GM20000 (cell line): ENCODE data around the gene PROK1.

Source experiments
- DNase-seq: peaks from one replicate; pipeline ENCODE4 v3.0.0; 2012; ENCODE audit warnings: low spot score
- CTCF ChIP-seq: IDR thresholded peaks from 2 replicates; pipeline ENCODE4 v1.5.1; 2012; ENCODE audit warnings: mild to moderate bottlenecking, control low read depth; ENCODE audit errors: extremely low read depth, missing control alignments

Gene PROK1

GRCh38 chr1:110425612-110426152 is 25.3 kb upstream of the PROK1 start:
- DNase-seq = no peak
- TF ChIP-seq CTCF = no peak

- no peak for DNase-seq
- no peak for TF ChIP-seq CTCF
Observed at GRCh38 chr1:110426854-110427253, 24.1 kb upstream of the PROK1 start.

GRCh38 chr1:110428946-110429345 is 22.0 kb upstream of the PROK1 start:
- no peak for TF ChIP-seq CTCF

GRCh38 chr1:110430366-110430765 is 20.6 kb upstream of the PROK1 start:
- TF ChIP-seq CTCF = no peak
- DNase-seq = no peak

More at GRCh38 chr1:110428946-110429345, 22.0 kb upstream of the PROK1 start:
- DNase-seq = no peak

- no peak for TF ChIP-seq CTCF
- no peak for DNase-seq
Observed at GRCh38 chr1:110430901-110431300, 20.0 kb upstream of the PROK1 start.

GRCh38 chr1:110433213-110433612 is 17.7 kb upstream of the PROK1 start:
- no peak for TF ChIP-seq CTCF
- DNase-seq = no peak

GRCh38 chr1:110433803-110434202 is 17.1 kb upstream of the PROK1 start:
- DNase-seq = no peak
- TF ChIP-seq CTCF = no peak
